Measurements from ENCODE around the gene ADH4.
"Not testable (repeated sequence)": the region's sequence is repeated elsewhere in the genome, so short reads cannot be mapped to it uniquely, and the experiment has no call there.

The ADH4 gene

GRCh38 chr4:99080869-99081268 is 63.2 kb downstream of the ADH4 start:
- not testable (repeated sequence) for DNase-seq (ENCODE audit: low read depth in 2 of 2)

- no peak for DNase-seq (ENCODE audit: low read depth in 2 of 2)
Observed at GRCh38 chr4:99079625-99080295, 64.3 kb downstream of the ADH4 start.

- no peak for DNase-seq (ENCODE audit: low read depth in 2 of 2)
Observed at GRCh38 chr4:99078931-99079624, 65.0 kb downstream of the ADH4 start.

- no peak for DNase-seq (ENCODE audit: low read depth in 2 of 2)
Observed at GRCh38 chr4:99078336-99078735, 65.8 kb downstream of the ADH4 start.

- no peak for DNase-seq (ENCODE audit: low read depth in 2 of 2)
Observed at GRCh38 chr4:99077177-99077576, 66.9 kb downstream of the ADH4 start.

- no peak for DNase-seq (ENCODE audit: low read depth in 2 of 2)
Observed at GRCh38 chr4:99076292-99076976, 67.7 kb downstream of the ADH4 start.

GRCh38 chr4:99074816-99075215 is 69.3 kb downstream of the ADH4 start:
- no peak for DNase-seq (ENCODE audit: low read depth in 2 of 2)

Data from stimulated activated CD4-positive, alpha-beta T cell treated with anti-CD3 and anti-CD28 coated beads, Interleukin-1b, Interleukin-23, amount 100 ng/mL, for 1 hour (primary cell).